ENCODE measurements around the gene TARS3.

Gene TARS3

GRCh38 chr15:101654171-101654570 lies 70.1 kb downstream of the TARS3 start:
- Histone ChIP-seq H3K27me3 (replicated peaks) (no peaks in the 10 kb centered on the region), H3K27ac (no peak overlapping the region), H3K36me3 (replicated peaks) (no peaks in the 10 kb centered on the region), H3K4me3 (ENCODE audit: low read depth, low read length) (no peak overlapping the region)
- no peak for TF ChIP-seq CTCF (IDR thresholded peaks at IDR 0.05; ENCODE audit: low read depth, low read length, missing control alignments)
- in situ Hi-C loops (cut with HindIII; ENCODE audit: low pct_ligation_motif_present, low sequenced_read_pairs), result no loop called here
- no peak for DNase-seq

- peak; percentile 42 for DNase-seq
- H3K27me3 ChIP-seq (replicated peaks), result no peaks in the 10 kb centered on the region
- peak overlapping the region; percentile 84 for H3K27ac ChIP-seq
- in situ Hi-C loops (cut with HindIII; ENCODE audit: low pct_ligation_motif_present, low sequenced_read_pairs), result no loop called here
- H3K4me3 ChIP-seq (ENCODE audit: low read depth, low read length), result peak overlapping the region; percentile 83
- H3K36me3 ChIP-seq (replicated peaks), result no peaks in the 10 kb centered on the region
- TF ChIP-seq CTCF (IDR thresholded peaks at IDR 0.05; ENCODE audit: low read depth, low read length, missing control alignments), result no peak
Observed at GRCh38 chr15:101652786-101653430, 71.4 kb downstream of the TARS3 start.

DNA sequence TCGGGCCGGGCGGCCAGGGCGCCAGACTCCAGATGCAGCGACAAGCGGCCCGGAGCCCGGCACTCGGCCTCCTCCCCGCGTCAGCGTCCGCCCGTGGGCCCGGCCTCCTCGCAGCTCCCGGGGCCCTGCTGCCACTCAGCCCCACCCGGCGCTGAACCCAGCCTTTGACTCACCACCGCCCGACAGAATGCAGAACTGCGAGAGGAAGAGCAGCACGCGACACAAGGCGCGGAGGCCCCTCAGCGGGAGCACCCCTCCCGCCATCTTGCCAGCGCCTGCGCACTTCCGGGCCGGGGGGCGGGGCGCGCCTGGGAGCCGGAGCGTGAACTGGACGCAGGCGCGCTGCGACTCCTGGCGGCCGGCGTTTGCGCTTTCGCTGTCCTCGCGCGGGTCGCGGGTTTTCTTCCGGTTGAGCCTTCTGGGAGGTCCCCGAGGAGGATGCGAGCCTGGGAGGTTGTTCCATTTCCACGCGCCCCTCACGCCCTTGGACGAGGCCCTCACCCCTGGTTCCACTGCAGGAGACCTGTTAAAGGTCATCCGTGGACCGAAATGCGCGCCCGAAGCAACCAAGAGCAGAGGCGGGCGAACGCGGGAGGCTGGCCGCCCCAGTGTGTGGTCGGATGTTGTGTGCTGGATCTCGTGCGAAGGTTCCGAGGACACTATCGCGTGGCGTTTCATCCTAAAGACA lies 72.0 kb downstream of the TARS3 start, which contains the start of gene TM2D3:
Gene TM2D3, minus strand, starts transcription at position 284 of the 688 bp plus-strand sequence. Its CDS starts 20 bp downstream, at position 264.
- no peaks in the 10 kb centered on the region for H3K27me3 ChIP-seq (replicated peaks)
- H3K27ac ChIP-seq, result peak within 1 kb of the TSS; percentile 84
- H3K4me3 ChIP-seq (ENCODE audit: low read depth, low read length), result peak within 1 kb of the TSS; percentile 83
- H3K36me3 ChIP-seq (replicated peaks), result peaks cover 1% of the 10 kb centered on the region
- peak; percentile 71 for TF ChIP-seq CTCF (IDR thresholded peaks at IDR 0.05; ENCODE audit: low read depth, low read length, missing control alignments)
- DNase-seq, result peak; percentile 80
- in situ Hi-C loops (cut with HindIII; ENCODE audit: low pct_ligation_motif_present, low sequenced_read_pairs), result no loop called here

DNA sequence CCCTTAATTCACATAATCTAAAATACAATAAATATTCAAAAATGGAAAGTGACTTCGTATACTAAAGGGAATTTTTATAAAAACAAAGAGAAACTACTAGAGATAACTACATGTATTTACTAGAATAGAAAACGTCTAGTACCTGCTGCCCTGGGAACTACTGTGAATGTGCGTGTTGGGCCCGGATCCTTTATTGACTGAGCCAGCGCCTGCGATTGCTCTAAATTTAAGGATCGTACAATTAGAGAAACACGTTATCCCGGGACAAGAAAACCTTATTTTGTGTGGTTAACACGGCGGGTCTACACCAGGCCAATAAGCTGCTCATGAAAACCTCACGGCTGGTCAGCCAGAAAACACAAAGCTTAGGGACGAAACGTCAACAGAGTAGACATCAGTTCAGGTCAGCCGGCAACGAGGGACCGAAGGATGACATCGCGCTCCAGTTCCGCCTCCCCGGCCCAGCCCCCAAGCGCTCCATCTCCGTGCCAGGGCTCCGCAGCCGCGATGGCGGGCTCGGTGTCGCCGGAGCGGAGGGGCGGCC lies 72.6 kb downstream of the TARS3 start:
- no peak for TF ChIP-seq CTCF (IDR thresholded peaks at IDR 0.05; ENCODE audit: low read depth, low read length, missing control alignments)
- peak overlapping the region; percentile 84 for H3K27ac ChIP-seq
- H3K36me3 ChIP-seq (replicated peaks), result peaks cover 4% of the 10 kb centered on the region
- peak overlapping the region; percentile 83 for H3K4me3 ChIP-seq (ENCODE audit: low read depth, low read length)
- in situ Hi-C loops (cut with HindIII; ENCODE audit: low pct_ligation_motif_present, low sequenced_read_pairs), result no loop called here
- no peaks in the 10 kb centered on the region for H3K27me3 ChIP-seq (replicated peaks)
- peak; percentile 20 for DNase-seq

DNA sequence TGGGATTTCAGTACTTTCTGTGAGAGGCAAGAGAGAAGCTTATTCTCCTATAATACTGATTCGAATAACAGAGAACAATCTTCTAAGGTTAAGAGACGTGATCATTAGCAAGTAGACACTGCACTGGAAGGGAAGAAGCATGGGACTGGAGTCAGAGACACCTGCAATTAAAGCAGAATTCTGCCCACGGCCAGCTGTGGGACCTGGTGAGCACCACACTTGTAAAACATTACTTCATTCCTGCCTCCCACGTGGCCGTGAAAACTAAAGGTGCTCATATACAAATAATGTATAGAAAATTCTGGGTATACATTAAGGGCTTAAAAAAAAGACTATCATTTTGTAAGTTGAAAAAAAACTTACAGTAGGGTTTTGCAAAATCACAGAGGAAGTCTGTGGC lies 74.1 kb downstream of the TARS3 start:
- DNase-seq, result no peak
- no peak overlapping the region for H3K4me3 ChIP-seq (ENCODE audit: low read depth, low read length)
- in situ Hi-C loops (cut with HindIII; ENCODE audit: low pct_ligation_motif_present, low sequenced_read_pairs), result no loop called here
- no peaks in the 10 kb centered on the region for H3K27me3 ChIP-seq (replicated peaks)
- H3K36me3 ChIP-seq (replicated peaks), result peaks cover 15% of the 10 kb centered on the region
- H3K27ac ChIP-seq, result no peak overlapping the region
- no peak for TF ChIP-seq CTCF (IDR thresholded peaks at IDR 0.05; ENCODE audit: low read depth, low read length, missing control alignments)
